Spleen (tissue), 11 donors: Measurements from ENCODE around the gene TNFAIP3. TPM values are rescaled to one million over a fixed set of nuclear protein-coding genes. Genes with fewer than 3 reads are reported as not detected.
A peak's percentile ranks its signal among the peaks of the same experiment; 100 is the strongest.

Experiments used
- DNase-seq: peaks from one replicate; pipeline ENCODE4 v3.0.0-alpha.2; 2020
- H3K27ac ChIP-seq, 8 donors: fragments of 200-600 bp; sonication (generic) in 7 of 8; 1 replicate in 4 of 8; 2 replicates in 4 of 8; pipeline versions ENCODE4 v1.5.0 to v1.8.0; 2016 to 2021; ENCODE audit warnings: inconsistent platforms in 4 of 8, mild to moderate bottlenecking in 4 of 8, moderate library complexity in 1 of 8
- H3K27me3 ChIP-seq, 7 donors: fragments of 200-600 bp; sonication (generic) in 6 of 7; replicated peaks in 1 of 7; 1 replicate in 4 of 7; 2 replicates in 3 of 7; pipeline versions ENCODE4 v1.5.0 to v1.8.0; 2016 to 2021; ENCODE audit warnings: inconsistent platforms in 3 of 7, mild to moderate bottlenecking in 1 of 7
- H3K36me3 ChIP-seq, 6 donors: fragments of 200-600 bp; sonication (generic) in 5 of 6; 1 replicate in 4 of 6; 2 replicates in 2 of 6; pipeline versions ENCODE4 v1.5.0 to v1.8.0; 2016 to 2021; ENCODE audit warnings: inconsistent platforms in 2 of 6
- H3K4me1 ChIP-seq, 6 donors: fragments of 200-600 bp; sonication (generic) in 5 of 6; 1 replicate in 3 of 6; 2 replicates in 3 of 6; pipeline versions ENCODE4 v1.5.0 to v1.8.0; 2016 to 2021; ENCODE audit warnings: inconsistent platforms in 3 of 6
- H3K4me3 ChIP-seq, 8 donors: fragments of 200-600 bp; sonication (generic) in 7 of 8; 1 replicate in 4 of 8; 2 replicates in 4 of 8; pipeline versions ENCODE4 v1.5.0 to v1.8.0; 2016 to 2021; ENCODE audit warnings: inconsistent platforms in 4 of 8, mild to moderate bottlenecking in 4 of 8, moderate library complexity in 2 of 8
- H3K9me3 ChIP-seq, 8 donors: fragments of 200-600 bp; sonication (generic) in 7 of 8; 1 replicate in 4 of 8; 2 replicates in 4 of 8; pipeline versions ENCODE4 v1.5.0 to v1.8.0; 2016 to 2021; ENCODE audit warnings: inconsistent platforms in 4 of 8
- POLR2A ChIP-seq, 3 donors: fragments of 450-650 bp; IDR thresholded peaks; one replicate each; pipeline ENCODE4 v1.5.1; 2017; ENCODE audit warnings: antibody characterized with exemption in 3 of 3, mild to moderate bottlenecking in 1 of 3
- POLR2AphosphoS5 ChIP-seq, 3 donors: sonication (generic); formaldehyde crosslinking; IDR thresholded peaks; one replicate each; pipeline ENCODE4 v1.5.1; 2017; ENCODE audit warnings: antibody characterized with exemption in 3 of 3
- WGBS, 5 donors: extraction: QIAGEN DNeasy Blood & Tissue Kit in 3 of 5; methylation state at CpG; one replicate each; pipeline versions ENCODE4 v1.1.5 to v1.1.7; 2013 to 2018; 5-methylcytosine and 5-hydroxymethylcytosine counted together
- intact Hi-C: fragments of 100-400 bp; cut with DNase I; formaldehyde crosslinking; loops from one replicate; pipeline ENCODE4 v1.15.0; 2023; ENCODE audit warnings: low total_unique reads
- polyA plus RNA-seq, 3 donors: library from polyadenylated mRNA; stranded (reverse); fragments of 200-250 nt; gene quantifications; one replicate each; pipeline ENCODE4 v1.2.1, GENCODE V29; 2013
- total RNA-seq, 7 donors: library from RNA; depleted of rRNA in 3 of 7; stranded (reverse); fragments of >200 nt in 3 of 7; fragmentation: NEBNext Ultra II Directional in 4 of 7; extraction: Animal tissue kit (Norgen Biotek cat#: 25700) in 4 of 7; gene quantifications; one replicate each; pipeline versions ENCODE4 v1.1.0 to v1.2.1, GENCODE V29; 2016 to 2021
- TF ChIP-seq, protein P1 (sequence below), 11 experiments: fragments of 200-600 bp in 7 of 11; fragments of 450-650 bp in 4 of 11; sonication (generic) in 4 of 11; IDR thresholded peaks in 8 of 11; conservative IDR thresholded peaks in 3 of 11; 1 replicate in 7 of 11; 2 replicates in 4 of 11; pipeline versions ENCODE4 v1.4.0 to v1.8.0; 2016 to 2021; ENCODE audit warnings: antibody characterized with exemption in 11 of 11, inconsistent platforms in 4 of 11, mild to moderate bottlenecking in 1 of 11
- donor health status: healthy with polysubstance abuse.
- donor health status: DM: no; HTN: no; CAD: no; lungs with moderate emphysema.
- donor health status: DM: no; HTN: no; CAD: no.
- donor health status: Bipolar disorder and iron deficiency.
- donor health status: healthy.
- donor health status: DM: no; HTN: no; CAD: no.
- donor health status: DM: yes; HTN: yes; CAD: no.

Gene TNFAIP3
- total and polyA plus RNA-seq, 10 donors: 23.2 to 133 (median 51.7) TPM

DNA sequence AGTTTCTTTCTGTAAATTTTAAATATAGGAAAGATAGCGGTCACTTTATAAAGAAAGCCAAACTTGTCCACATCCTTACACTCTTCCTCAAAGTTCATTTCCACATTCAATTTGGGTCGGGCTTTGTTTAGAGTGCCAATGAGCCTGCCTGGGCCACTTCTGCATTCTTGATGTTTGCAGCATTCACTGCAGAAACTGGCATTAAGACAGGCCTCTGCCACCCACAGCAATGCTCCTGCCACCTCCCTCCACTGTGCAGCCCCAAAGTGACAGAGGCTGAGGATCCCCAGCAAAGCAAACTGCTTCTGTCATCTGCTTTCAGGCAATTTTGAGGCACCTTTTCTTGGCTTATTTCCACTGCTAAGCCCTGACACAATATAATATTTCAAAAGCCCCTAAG is 61.2 kb downstream of the TNFAIP3 start:
- TF ChIP-seq POLR2A (IDR thresholded peaks at IDR 0.05) (no peak), POLR2AphosphoS5 (IDR thresholded peaks at IDR 0.05) (no peak)
- TF ChIP-seq, protein P1, sequence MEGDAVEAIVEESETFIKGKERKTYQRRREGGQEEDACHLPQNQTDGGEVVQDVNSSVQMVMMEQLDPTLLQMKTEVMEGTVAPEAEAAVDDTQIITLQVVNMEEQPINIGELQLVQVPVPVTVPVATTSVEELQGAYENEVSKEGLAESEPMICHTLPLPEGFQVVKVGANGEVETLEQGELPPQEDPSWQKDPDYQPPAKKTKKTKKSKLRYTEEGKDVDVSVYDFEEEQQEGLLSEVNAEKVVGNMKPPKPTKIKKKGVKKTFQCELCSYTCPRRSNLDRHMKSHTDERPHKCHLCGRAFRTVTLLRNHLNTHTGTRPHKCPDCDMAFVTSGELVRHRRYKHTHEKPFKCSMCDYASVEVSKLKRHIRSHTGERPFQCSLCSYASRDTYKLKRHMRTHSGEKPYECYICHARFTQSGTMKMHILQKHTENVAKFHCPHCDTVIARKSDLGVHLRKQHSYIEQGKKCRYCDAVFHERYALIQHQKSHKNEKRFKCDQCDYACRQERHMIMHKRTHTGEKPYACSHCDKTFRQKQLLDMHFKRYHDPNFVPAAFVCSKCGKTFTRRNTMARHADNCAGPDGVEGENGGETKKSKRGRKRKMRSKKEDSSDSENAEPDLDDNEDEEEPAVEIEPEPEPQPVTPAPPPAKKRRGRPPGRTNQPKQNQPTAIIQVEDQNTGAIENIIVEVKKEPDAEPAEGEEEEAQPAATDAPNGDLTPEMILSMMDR (IDR thresholded peaks at IDR 0.05 in 8 of 11, conservative IDR thresholded peaks at IDR 0.05 in 3 of 11): no peak
- no peaks in the 10 kb centered on the region for H3K9me3 ChIP-seq
- no peaks in the 10 kb centered on the region for H3K36me3 ChIP-seq
- intact Hi-C loops: no loop called here
- H3K4me1 ChIP-seq: peaks cover 19 to 53% (median 32%) of the 10 kb centered on the region in 6 donors
- WGBS, 5 donors: 11 to 22% (median 15%) methylated on average over 2 of the region's 2 CpGs
- H3K4me3 ChIP-seq: peak overlapping the region in 1 of 8 donors; percentile 24
- no peaks in the 10 kb centered on the region for H3K27me3 ChIP-seq
- H3K27ac ChIP-seq: peak overlapping the region; percentile 20 to 69 (median 54)
- peak; percentile 76 for DNase-seq

GRCh38 chr6:137931849-137932465 is 64.9 kb downstream of the TNFAIP3 start:
- Histone ChIP-seq H3K36me3 (no peaks in the 10 kb centered on the region), H3K4me1 (peaks cover 18 to 28% (median 19%) of the 10 kb centered on the region in 6 donors), H3K4me3 (no peak overlapping the region), H3K9me3 (peaks cover 0 to 11% (median 3%) of the 10 kb centered on the region in 8 donors), H3K27ac (no peak overlapping the region), H3K27me3 (no peaks in the 10 kb centered on the region)
- TF ChIP-seq, protein P1 (IDR thresholded peaks at IDR 0.05 in 8 of 11, conservative IDR thresholded peaks at IDR 0.05 in 3 of 11): no peak
- no peak for TF ChIP-seq POLR2AphosphoS5 (IDR thresholded peaks at IDR 0.05)
- TF ChIP-seq POLR2A (IDR thresholded peaks at IDR 0.05): no peak
- WGBS, 5 donors: 74 to 86% (median 82%) methylated on average over 6 of the region's 6 CpGs
- intact Hi-C loops: no loop called here
- no peak for DNase-seq

Other genes with a start within 250 kb of the TNFAIP3 start
- gene PERP, start 240.2 kb downstream of the TNFAIP3 start, total RNA-seq: 1 to 10 TPM in 1 of 7 donors, under 1 TPM in 6; 0.29 to 1.1 (median 0.56) TPM
- under 1 TPM; 0.46 to 0.90 (median 0.55) TPM for gene PERP, start 240.2 kb downstream of the TNFAIP3 start, polyA plus RNA-seq